MM.1S (cell line): ENCODE results near the gene LRP5.

Source experiments
- DNase-seq: peaks from one replicate; pipeline ENCODE4 v3.0.0-alpha.2; 2015
- H2AFZ ChIP-seq: fragments of 300-600 bp; sonication (generic); 2 replicates; pipeline ENCODE4 v1.6.0; 2016; ENCODE audit warnings: antibody characterized with exemption, low read length
- H3F3A ChIP-seq: fragments of 300-600 bp; sonication (generic); 2 replicates; pipeline ENCODE4 v1.6.1; 2016; ENCODE audit warnings: mild to moderate bottlenecking, antibody characterized with exemption, low read length, moderate library complexity, mixed read lengths; ENCODE audit not compliant: insufficient read depth
- H3K27ac ChIP-seq: fragments of 300-600 bp; sonication (generic); 2 replicates; pipeline ENCODE4 v1.5.1; 2016; ENCODE audit warnings: mild to moderate bottlenecking, low read length
- H3K27me3 ChIP-seq: fragments of 300-600 bp; sonication (generic); replicated peaks from 2 replicates; pipeline ENCODE4 v1.6.0; 2016; ENCODE audit warnings: low read length; ENCODE audit not compliant: insufficient read depth
- H3K36me3 ChIP-seq: fragments of 300-600 bp; sonication (generic); replicated peaks from 2 replicates; pipeline ENCODE4 v1.6.1; 2016; ENCODE audit warnings: mild to moderate bottlenecking, low read length, mixed read lengths; ENCODE audit not compliant: insufficient read depth
- H3K4me1 ChIP-seq: fragments of 300-600 bp; sonication (generic); 2 replicates; pipeline ENCODE4 v1.6.1; 2016; ENCODE audit warnings: low read length, mixed read lengths
- H3K4me2 ChIP-seq: fragments of 300-600 bp; sonication (generic); 2 replicates; pipeline ENCODE4 v1.6.0; 2016; ENCODE audit warnings: low read depth, low read length
- H3K4me3 ChIP-seq: fragments of 300-600 bp; sonication (generic); 2 replicates; pipeline ENCODE4 v1.5.1; 2016; ENCODE audit warnings: low read length, mixed read lengths
- H3K79me2 ChIP-seq: fragments of 300-600 bp; sonication (generic); 2 replicates; pipeline ENCODE4 v1.6.1; 2016; ENCODE audit warnings: mixed run types, low read length, mixed read lengths
- H3K9ac ChIP-seq: fragments of 300-600 bp; sonication (generic); 2 replicates; pipeline ENCODE4 v1.6.1; 2016; ENCODE audit warnings: low read length, mixed read lengths
- H3K9me2 ChIP-seq: fragments of 300-600 bp; sonication (generic); replicated peaks from 2 replicates; pipeline ENCODE4 v1.6.1; 2016; ENCODE audit warnings: mild to moderate bottlenecking, low read length, mixed read lengths; ENCODE audit not compliant: insufficient read depth
- H3K9me3 ChIP-seq: fragments of 300-600 bp; sonication (generic); replicated peaks from 2 replicates; pipeline ENCODE4 v1.6.1; 2016; ENCODE audit warnings: mild to moderate bottlenecking, low read length, mixed read lengths; ENCODE audit not compliant: insufficient read depth
- H4K20me1 ChIP-seq: fragments of 300-600 bp; sonication (generic); 2 replicates; pipeline ENCODE4 v1.6.1; 2016; ENCODE audit warnings: mild to moderate bottlenecking, low read length, moderate library complexity, mixed read lengths; ENCODE audit not compliant: insufficient read depth
- EZH2 ChIP-seq: fragments of 300-600 bp; sonication (generic); optimal IDR thresholded peaks from 2 replicates; pipeline ENCODE3; 2017; ENCODE audit warnings: low read depth, mild to moderate bottlenecking, antibody characterized with exemption, low read length, mixed read lengths
- EZH2phosphoT487 ChIP-seq: fragments of 300-600 bp; sonication (generic); IDR thresholded peaks from 2 replicates; pipeline ENCODE4 v1.6.1; 2018; ENCODE audit warnings: antibody characterized with exemption, low read length
- TF ChIP-seq, protein P1 (sequence below): fragments of 300-600 bp; sonication (generic); IDR thresholded peaks from 2 replicates; pipeline ENCODE4 v1.5.1; 2016; ENCODE audit warnings: antibody characterized with exemption, low read length, mixed read lengths

LRP5 gene

DNA sequence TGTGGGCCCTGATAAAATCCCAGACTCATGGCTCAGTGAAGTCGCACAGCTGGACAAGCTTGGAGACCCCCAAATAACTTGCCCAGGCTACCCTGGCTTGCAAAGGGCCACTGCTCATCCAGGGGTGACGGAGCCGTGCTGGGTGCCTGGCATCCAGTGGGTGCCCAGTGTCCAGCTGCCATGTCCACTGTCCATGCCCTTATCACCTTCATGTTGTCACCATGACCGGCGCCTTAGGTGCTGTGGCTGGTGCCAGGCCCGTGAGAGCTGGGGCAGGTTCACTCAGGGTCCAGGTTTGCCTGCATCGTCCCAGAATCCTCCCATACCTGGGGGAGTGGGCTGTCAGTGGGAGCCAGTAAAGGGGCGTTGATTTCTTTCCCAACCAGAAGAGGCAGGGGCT, 57.4 kb downstream of the LRP5 start:
- Histone ChIP-seq H3K9me2 (no peaks in the 10 kb centered on the region), H3K36me3 (no peaks in the 10 kb centered on the region), H3K4me3 (no peak overlapping the region), H3K9me3 (no peaks in the 10 kb centered on the region), H3K27me3 (no peaks in the 10 kb centered on the region), H4K20me1 (no peaks in the 10 kb centered on the region), H3F3A (peaks cover 26% of the 10 kb centered on the region), H2AFZ (no peak overlapping the region), H3K4me2 (peak overlapping the region; percentile 52; the same call in 1 of the 2 replicates), H3K9ac (peak overlapping the region; percentile 45; the same call in 1 of the 2 replicates), H3K27ac (peak overlapping the region; percentile 83; the same call in 1 of the 2 replicates), H3K4me1 (peaks cover 31% of the 10 kb centered on the region), H3K79me2 (0 out of 2 replicates have a peak, but pooled peaks cover 3% of the 10 kb centered on the region)
- DNase-seq = no peak
- TF ChIP-seq EZH2phosphoT487 (no peak), EZH2 (no peak)
- TF ChIP-seq, protein P1, sequence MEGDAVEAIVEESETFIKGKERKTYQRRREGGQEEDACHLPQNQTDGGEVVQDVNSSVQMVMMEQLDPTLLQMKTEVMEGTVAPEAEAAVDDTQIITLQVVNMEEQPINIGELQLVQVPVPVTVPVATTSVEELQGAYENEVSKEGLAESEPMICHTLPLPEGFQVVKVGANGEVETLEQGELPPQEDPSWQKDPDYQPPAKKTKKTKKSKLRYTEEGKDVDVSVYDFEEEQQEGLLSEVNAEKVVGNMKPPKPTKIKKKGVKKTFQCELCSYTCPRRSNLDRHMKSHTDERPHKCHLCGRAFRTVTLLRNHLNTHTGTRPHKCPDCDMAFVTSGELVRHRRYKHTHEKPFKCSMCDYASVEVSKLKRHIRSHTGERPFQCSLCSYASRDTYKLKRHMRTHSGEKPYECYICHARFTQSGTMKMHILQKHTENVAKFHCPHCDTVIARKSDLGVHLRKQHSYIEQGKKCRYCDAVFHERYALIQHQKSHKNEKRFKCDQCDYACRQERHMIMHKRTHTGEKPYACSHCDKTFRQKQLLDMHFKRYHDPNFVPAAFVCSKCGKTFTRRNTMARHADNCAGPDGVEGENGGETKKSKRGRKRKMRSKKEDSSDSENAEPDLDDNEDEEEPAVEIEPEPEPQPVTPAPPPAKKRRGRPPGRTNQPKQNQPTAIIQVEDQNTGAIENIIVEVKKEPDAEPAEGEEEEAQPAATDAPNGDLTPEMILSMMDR = no peak

DNA sequence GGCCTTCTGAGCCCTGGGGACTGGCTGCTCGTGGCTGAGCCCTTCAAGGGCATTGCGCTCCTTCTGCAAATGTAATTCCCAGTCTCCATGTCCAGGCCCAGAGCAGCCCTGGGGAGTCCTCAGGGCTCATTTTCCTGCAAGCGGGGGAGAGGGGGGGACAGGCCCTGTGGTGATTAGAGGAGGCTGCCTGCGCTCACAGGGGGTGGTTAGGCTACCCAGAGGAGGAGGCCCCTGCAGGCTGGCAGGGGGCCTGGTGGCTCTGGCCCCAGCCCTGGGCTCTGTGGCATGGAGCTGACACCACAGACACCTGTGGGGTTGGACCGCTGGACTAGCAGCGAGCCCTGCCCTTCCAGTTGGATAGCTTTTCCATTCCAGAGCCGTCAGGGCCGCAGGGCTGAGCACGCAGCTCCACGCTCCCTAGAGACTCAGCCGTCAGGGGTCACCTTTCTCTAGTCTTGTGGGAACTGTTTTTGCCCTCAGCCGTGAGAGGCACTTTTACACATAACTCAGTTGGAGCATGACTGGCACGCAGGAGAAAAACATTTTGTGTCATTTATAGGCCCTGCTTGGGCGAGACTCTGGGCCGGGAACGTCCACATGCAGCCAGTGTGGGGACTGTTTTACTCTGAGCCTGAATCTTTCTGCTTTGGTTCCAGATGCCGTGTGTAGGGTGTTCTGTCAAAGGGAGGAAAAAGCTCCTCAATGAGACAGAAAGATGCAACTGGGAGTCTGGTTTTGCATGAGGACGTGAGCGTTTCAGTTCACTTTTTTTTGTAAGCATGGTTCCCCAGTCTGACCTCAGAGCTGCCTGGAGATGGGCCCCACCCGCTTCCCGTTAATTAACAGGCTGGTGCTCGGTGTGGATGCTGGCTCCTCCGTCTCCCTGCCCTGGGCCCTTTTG, 58.1 kb downstream of the LRP5 start:
- H3K9me2 ChIP-seq = no peaks in the 10 kb centered on the region
- no peaks in the 10 kb centered on the region for H3K36me3 ChIP-seq
- H3K9me3 ChIP-seq = no peaks in the 10 kb centered on the region
- H3K79me2 ChIP-seq = 0 out of 2 replicates have a peak, but pooled peaks cover 3% of the 10 kb centered on the region
- H3K4me3 ChIP-seq = peak overlapping the region; percentile 28; the same call in 1 of the 2 replicates
- DNase-seq = peak; percentile 65
- no peak for TF ChIP-seq EZH2
- TF ChIP-seq, protein P1 = no peak
- no peak for TF ChIP-seq EZH2phosphoT487
- H3K4me2 ChIP-seq = peak overlapping the region; percentile 52
- no peaks in the 10 kb centered on the region for H4K20me1 ChIP-seq
- H3F3A ChIP-seq = peaks cover 26% of the 10 kb centered on the region
- peak overlapping the region; percentile 83 for H3K27ac ChIP-seq
- no peaks in the 10 kb centered on the region for H3K27me3 ChIP-seq
- H3K9ac ChIP-seq = peak overlapping the region; percentile 45
- peak overlapping the region; percentile 47 for H2AFZ ChIP-seq
- H3K4me1 ChIP-seq = peaks cover 31% of the 10 kb centered on the region

DNA sequence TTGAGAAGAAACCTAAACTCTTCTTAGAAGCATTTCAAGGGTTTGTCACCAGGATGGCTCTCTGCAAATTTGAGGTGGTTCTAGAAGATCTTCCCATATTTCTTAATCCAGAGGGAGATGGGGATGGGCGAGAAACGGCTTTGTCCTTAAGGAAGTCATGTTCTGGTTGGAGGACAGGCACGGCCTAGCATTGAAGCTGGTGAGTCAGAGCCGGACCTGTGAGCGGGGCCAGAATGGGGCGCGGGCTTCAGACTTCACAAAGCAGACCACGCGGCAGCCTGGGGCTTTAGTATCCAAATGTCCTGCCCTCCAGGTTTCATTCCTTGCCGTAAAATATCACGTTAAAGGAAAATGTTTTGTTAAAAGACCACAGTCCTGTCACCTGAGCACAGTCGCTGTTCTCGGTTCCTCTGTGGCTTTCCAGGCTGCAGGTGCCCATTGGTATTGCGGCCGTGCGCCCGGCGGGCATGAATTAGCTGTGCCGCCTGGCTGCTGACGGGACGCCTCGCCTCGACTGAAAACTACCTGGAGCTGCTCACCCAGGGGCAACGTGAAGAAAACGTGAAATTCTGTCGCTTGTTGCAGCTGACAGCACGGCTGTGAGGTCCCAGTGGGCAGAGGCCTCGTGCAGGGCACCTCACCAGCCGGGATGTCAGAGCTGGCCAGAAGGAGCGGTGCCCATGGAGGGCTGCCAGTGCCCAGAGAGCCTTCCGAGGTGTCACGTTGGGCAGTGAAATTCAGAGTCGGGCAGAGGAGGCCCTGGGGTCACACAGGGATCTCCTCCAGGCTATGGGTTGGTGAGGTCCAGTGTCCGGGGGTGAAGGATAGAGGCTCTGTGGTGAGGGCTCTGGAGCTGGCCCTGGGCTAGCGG, 59.0 kb downstream of the LRP5 start:
- peak overlapping the region; percentile 83 for H3K27ac ChIP-seq
- H3K4me3 ChIP-seq = peak overlapping the region; percentile 14; the same call in 1 of the 2 replicates
- H3K4me1 ChIP-seq = peaks cover 31% of the 10 kb centered on the region
- H3K9me2 ChIP-seq = no peaks in the 10 kb centered on the region
- H3F3A ChIP-seq = peaks cover 26% of the 10 kb centered on the region
- H3K79me2 ChIP-seq = 0 out of 2 replicates have a peak, but pooled peaks cover 3% of the 10 kb centered on the region
- no peaks in the 10 kb centered on the region for H4K20me1 ChIP-seq
- no peak overlapping the region; the same call in 1 of the 2 replicates for H2AFZ ChIP-seq
- H3K27me3 ChIP-seq = no peaks in the 10 kb centered on the region
- H3K4me2 ChIP-seq = peak overlapping the region; percentile 52
- H3K9me3 ChIP-seq = no peaks in the 10 kb centered on the region
- H3K36me3 ChIP-seq = no peaks in the 10 kb centered on the region
- TF ChIP-seq, protein P1 = 0 out of 2 replicates have a peak, but pooled peaks have one; percentile 10
- TF ChIP-seq EZH2 = no peak
- DNase-seq = peak; percentile 79
- peak overlapping the region; percentile 45 for H3K9ac ChIP-seq
